ENCODE measurements around the gene TFF2.

Gene TFF2

DNA sequence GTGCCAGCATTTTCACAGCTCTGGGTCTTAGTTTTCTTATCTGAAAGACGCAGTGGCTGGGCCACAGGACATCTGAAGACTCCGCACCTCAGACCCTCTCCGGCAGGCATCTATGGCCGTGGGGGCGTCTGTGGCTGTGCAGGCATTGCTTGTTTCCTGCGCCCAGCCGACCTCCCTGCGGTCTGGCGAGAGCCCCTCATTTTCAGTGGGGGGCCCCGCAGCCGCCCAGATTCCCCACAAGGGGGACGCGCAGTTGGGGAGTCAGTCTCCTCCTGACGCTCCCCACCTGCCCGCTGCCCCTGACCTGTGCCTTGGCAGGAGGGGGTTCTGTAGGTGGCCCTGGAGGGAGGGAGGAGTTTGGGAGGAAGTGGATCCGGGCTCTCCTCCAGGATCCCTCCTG is 19.0 kb upstream of the TFF2 start:
- TF ChIP-seq, protein P1, sequence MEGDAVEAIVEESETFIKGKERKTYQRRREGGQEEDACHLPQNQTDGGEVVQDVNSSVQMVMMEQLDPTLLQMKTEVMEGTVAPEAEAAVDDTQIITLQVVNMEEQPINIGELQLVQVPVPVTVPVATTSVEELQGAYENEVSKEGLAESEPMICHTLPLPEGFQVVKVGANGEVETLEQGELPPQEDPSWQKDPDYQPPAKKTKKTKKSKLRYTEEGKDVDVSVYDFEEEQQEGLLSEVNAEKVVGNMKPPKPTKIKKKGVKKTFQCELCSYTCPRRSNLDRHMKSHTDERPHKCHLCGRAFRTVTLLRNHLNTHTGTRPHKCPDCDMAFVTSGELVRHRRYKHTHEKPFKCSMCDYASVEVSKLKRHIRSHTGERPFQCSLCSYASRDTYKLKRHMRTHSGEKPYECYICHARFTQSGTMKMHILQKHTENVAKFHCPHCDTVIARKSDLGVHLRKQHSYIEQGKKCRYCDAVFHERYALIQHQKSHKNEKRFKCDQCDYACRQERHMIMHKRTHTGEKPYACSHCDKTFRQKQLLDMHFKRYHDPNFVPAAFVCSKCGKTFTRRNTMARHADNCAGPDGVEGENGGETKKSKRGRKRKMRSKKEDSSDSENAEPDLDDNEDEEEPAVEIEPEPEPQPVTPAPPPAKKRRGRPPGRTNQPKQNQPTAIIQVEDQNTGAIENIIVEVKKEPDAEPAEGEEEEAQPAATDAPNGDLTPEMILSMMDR (IDR thresholded peaks at IDR 0.05) = no peak

GRCh38 chr21:42367367-42368165 is 16.8 kb upstream of the TFF2 start:
- H3K27ac ChIP-seq = no peak overlapping the region
- H3K9me3 ChIP-seq = no peaks in the 10 kb centered on the region
- H3K4me1 ChIP-seq (ENCODE audit: control insufficient read depth in 1 of 2, insufficient read depth in 1 of 2, low read depth in 1 of 2, low read length in 1 of 2) = peaks cover 8 to 13% of the 10 kb centered on the region in 2 experiments
- no peak overlapping the region for H3K4me3 ChIP-seq (ENCODE audit: low read depth in 1 of 2, low read length in 1 of 2)
- peaks cover 12% of the 10 kb centered on the region for H3K27me3 ChIP-seq
- TF ChIP-seq, protein P1 (IDR thresholded peaks at IDR 0.05) = no peak
- no peaks in the 10 kb centered on the region for H3K36me3 ChIP-seq

More for the DNA sequence above, 19.0 kb upstream of the TFF2 start:
- no peak overlapping the region for H3K27ac ChIP-seq
- H3K4me1 ChIP-seq (ENCODE audit: control insufficient read depth in 1 of 2, insufficient read depth in 1 of 2, low read depth in 1 of 2, low read length in 1 of 2) = peaks cover 0 to 5% of the 10 kb centered on the region in 2 experiments
- H3K36me3 ChIP-seq = no peaks in the 10 kb centered on the region
- no peak overlapping the region for H3K4me3 ChIP-seq (ENCODE audit: low read depth in 1 of 2, low read length in 1 of 2)
- no peaks in the 10 kb centered on the region for H3K9me3 ChIP-seq
- H3K27me3 ChIP-seq = peaks cover 2% of the 10 kb centered on the region

GRCh38 chr21:42366292-42367010 is 15.7 kb upstream of the TFF2 start, which contains the start of gene TFF1:
TFF1 (minus strand) TSS chr21:42366535; CDS start chr21:42366495, 40 bp downstream.
- Histone ChIP-seq H3K9me3 (no peaks in the 10 kb centered on the region), H3K4me1 (ENCODE audit: control insufficient read depth in 1 of 2, insufficient read depth in 1 of 2, low read depth in 1 of 2, low read length in 1 of 2) (peaks cover 8 to 13% of the 10 kb centered on the region in 2 experiments), H3K36me3 (no peaks in the 10 kb centered on the region), H3K27ac (no peak within 1 kb of the TSS), H3K4me3 (ENCODE audit: low read depth in 1 of 2, low read length in 1 of 2) (no peak within 1 kb of the TSS), H3K27me3 (peaks cover 24% of the 10 kb centered on the region)
- TF ChIP-seq, protein P1 (IDR thresholded peaks at IDR 0.05) = no peak

- Histone ChIP-seq H3K9me3 (no peaks in the 10 kb centered on the region), H3K4me1 (ENCODE audit: control insufficient read depth in 1 of 2, insufficient read depth in 1 of 2, low read depth in 1 of 2, low read length in 1 of 2) (peaks cover 8 to 13% of the 10 kb centered on the region in 2 experiments), H3K4me3 (ENCODE audit: low read depth in 1 of 2, low read length in 1 of 2) (no peak overlapping the region), H3K27me3 (peaks cover 30% of the 10 kb centered on the region), H3K36me3 (no peaks in the 10 kb centered on the region), H3K27ac (no peak overlapping the region)
- TF ChIP-seq, protein P1 (IDR thresholded peaks at IDR 0.05) = no peak
Observed at GRCh38 chr21:42365770-42366169, 15.0 kb upstream of the TFF2 start.

- no peak overlapping the region for H3K27ac ChIP-seq
- peaks cover 31% of the 10 kb centered on the region for H3K27me3 ChIP-seq
- no peak overlapping the region for H3K4me3 ChIP-seq (ENCODE audit: low read depth in 1 of 2, low read length in 1 of 2)
- H3K4me1 ChIP-seq (ENCODE audit: control insufficient read depth in 1 of 2, insufficient read depth in 1 of 2, low read depth in 1 of 2, low read length in 1 of 2) = peaks cover 8 to 13% of the 10 kb centered on the region in 2 experiments
- no peaks in the 10 kb centered on the region for H3K36me3 ChIP-seq
- TF ChIP-seq, protein P1 (IDR thresholded peaks at IDR 0.05) = no peak
- no peaks in the 10 kb centered on the region for H3K9me3 ChIP-seq
Observed at GRCh38 chr21:42364304-42364865, 13.6 kb upstream of the TFF2 start.
